Uterus (tissue), 2 donors: ENCODE data around the gene PALD1.

Experiments
- POLR2A ChIP-seq, 2 donors: fragments of 450-650 bp; IDR thresholded peaks; one replicate each; pipeline ENCODE4 v1.6.1; 2016; ENCODE audit warnings: antibody characterized with exemption in 2 of 2, mild to moderate bottlenecking in 1 of 2, moderate library complexity in 1 of 2
- TF ChIP-seq, protein P1 (sequence below), 4 experiments: fragments of 200-600 bp in 2 of 4; fragments of 450-650 bp in 2 of 4; sonication (generic) in 2 of 4; IDR thresholded peaks; one replicate each; pipeline ENCODE4 v1.5.1; 2016 to 2019; ENCODE audit warnings: antibody characterized with exemption in 4 of 4, mild to moderate bottlenecking in 2 of 4, moderate library complexity in 1 of 4

DNA sequence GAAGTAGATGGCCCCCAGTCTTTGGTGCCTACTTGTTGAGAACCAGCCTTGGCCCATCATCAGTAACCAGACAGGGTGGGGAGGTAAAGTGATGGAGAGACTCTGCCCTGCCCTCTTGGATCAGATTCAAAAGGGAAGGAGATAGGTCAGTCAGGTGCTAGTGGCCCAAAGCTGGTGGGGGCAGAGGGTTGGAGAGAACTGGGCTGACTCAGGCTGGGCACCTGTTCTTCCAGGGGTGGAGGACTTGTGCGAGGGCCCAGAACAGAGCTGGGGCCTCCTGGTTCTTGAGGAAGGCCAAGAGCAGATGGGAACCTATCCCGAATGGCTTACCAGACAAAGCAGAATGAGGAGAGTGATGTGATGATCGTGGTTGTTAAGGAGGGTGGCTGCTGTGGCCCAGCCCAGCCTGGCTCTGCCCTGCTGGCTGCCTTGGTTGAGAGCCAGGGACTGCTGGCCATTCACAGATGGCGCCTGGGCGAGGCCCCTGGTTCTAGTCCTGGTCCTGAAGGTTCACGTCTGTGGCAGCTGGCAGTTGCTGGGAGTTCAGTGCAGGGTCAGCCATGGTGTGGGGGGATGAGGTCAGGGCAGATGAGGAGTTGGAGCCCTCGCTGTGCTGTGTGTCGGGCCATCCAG, 36.6 kb downstream of the PALD1 start:
- TF ChIP-seq POLR2A (IDR thresholded peaks at IDR 0.05): no peak
- TF ChIP-seq, protein P1, sequence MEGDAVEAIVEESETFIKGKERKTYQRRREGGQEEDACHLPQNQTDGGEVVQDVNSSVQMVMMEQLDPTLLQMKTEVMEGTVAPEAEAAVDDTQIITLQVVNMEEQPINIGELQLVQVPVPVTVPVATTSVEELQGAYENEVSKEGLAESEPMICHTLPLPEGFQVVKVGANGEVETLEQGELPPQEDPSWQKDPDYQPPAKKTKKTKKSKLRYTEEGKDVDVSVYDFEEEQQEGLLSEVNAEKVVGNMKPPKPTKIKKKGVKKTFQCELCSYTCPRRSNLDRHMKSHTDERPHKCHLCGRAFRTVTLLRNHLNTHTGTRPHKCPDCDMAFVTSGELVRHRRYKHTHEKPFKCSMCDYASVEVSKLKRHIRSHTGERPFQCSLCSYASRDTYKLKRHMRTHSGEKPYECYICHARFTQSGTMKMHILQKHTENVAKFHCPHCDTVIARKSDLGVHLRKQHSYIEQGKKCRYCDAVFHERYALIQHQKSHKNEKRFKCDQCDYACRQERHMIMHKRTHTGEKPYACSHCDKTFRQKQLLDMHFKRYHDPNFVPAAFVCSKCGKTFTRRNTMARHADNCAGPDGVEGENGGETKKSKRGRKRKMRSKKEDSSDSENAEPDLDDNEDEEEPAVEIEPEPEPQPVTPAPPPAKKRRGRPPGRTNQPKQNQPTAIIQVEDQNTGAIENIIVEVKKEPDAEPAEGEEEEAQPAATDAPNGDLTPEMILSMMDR (IDR thresholded peaks at IDR 0.05): no peak
